Left lung (tissue), 10 donors: Measurements from ENCODE around the gene LAPTM5. TPM values are rescaled to one million over a fixed set of nuclear protein-coding genes. Genes with fewer than 3 reads are reported as not detected.

Source experiments
- ATAC-seq: fragments of 200-7000 bp; cut with Tn5 transposase; one replicate; pipeline ENCODE4 v1.9.1; 2020; ENCODE audit warnings: moderate library complexity
- DNase-seq, 4 donors: peaks; one replicate each; pipeline ENCODE4 v3.0.0-alpha.2; 2013 to 2020
- H3K27ac ChIP-seq, 2 donors: fragments of 200-600 bp; sonication (generic) in 1 of 2; one replicate each; pipeline versions ENCODE4 v1.5.0 to v1.8.0; 2020 to 2021
- H3K27me3 ChIP-seq, 2 donors: fragments of 200-600 bp; sonication (generic) in 1 of 2; one replicate each; pipeline versions ENCODE4 v1.5.0 to v1.8.0; 2020 to 2021
- H3K36me3 ChIP-seq, 2 donors: fragments of 200-600 bp; sonication (generic) in 1 of 2; one replicate each; pipeline versions ENCODE4 v1.5.0 to v1.8.0; 2020 to 2021
- H3K4me1 ChIP-seq, 2 donors: fragments of 200-600 bp; one replicate each; pipeline ENCODE4 v1.8.0; 2021
- H3K4me3 ChIP-seq, 2 donors: fragments of 200-600 bp; sonication (generic) in 1 of 2; one replicate each; pipeline versions ENCODE4 v1.5.0 to v1.8.0; 2020 to 2021; ENCODE audit warnings: mild to moderate bottlenecking in 1 of 2
- H3K9me3 ChIP-seq, 2 donors: fragments of 200-600 bp; sonication (generic) in 1 of 2; one replicate each; pipeline versions ENCODE4 v1.5.0 to v1.8.0; 2020 to 2021
- intact Hi-C, 2 donors: fragments of 100-400 bp; cut with DNase I; formaldehyde crosslinking; loops; one replicate each; pipeline versions ENCODE4 v1.11.2 to v1.14.2; 2022
- polyA plus RNA-seq, 6 donors: library from polyadenylated mRNA; unstranded; fragments of 120-200 nt; gene quantifications; one replicate each; pipeline ENCODE4 v1.2.1, GENCODE V29; 2013; ENCODE audit not compliant: insufficient read length in 6 of 6
- total RNA-seq, 2 donors: library from RNA; stranded (reverse); fragmentation: NEBNext Ultra II Directional; extraction: Animal tissue kit (Norgen Biotek cat#: 25700); gene quantifications; one replicate each; pipeline ENCODE4 v1.2.1, GENCODE V29; 2021
- TF ChIP-seq, protein P1 (sequence below), 2 donors: fragments of 200-600 bp; sonication (generic) in 1 of 2; IDR thresholded peaks; one replicate each; pipeline versions ENCODE4 v1.5.0 to v1.8.0; 2021; ENCODE audit warnings: antibody characterized with exemption in 2 of 2
- donor health status: DM: no; HTN: yes; CAD: no.
- donor health status: DM: no; HTN: no; CAD: no.

Gene LAPTM5
- total and polyA plus RNA-seq, 8 donors, result 23.0 to 513 (median 29.5) TPM

DNA sequence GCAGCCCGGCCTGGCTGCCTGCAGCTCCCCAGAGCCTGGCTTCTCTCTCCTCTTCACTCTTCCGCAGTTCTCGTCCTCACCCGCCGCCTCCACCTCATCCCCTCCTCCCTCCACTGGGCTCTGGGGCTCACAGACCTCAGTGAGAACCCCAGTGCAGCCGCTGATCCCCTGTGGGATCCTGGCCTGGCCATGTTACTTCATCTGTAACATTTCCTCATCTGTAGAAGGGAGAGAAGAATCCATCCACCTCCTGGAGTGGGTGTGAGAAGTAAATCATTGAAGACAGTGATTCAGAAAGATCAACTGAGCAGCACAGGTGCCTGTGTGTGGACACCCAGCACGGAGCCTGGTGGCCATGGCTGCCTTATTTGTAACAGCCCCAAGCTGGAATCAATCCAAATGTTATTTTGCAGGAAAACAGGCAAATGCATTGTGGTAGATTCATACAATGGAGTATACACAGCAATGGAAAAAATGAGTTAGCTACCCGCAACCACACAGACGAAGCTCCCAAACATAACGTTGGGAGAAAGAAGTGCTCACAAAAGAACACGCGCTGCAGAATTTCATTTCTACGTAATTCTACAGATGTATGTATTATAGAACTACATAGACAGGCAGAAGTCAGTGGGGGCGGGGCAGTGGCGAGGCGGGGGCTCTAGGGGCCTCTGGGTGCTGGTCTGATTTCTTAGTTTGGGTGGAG is 8.7 kb downstream of the LAPTM5 start:
- Histone ChIP-seq H3K27ac (peak overlapping the region in 1 of 2 donors; percentile 57), H3K4me3 (peak overlapping the region in 1 of 2 donors; percentile 4), H3K27me3 (no peaks in the 10 kb centered on the region), H3K4me1 (peaks cover 0 to 100% of the 10 kb centered on the region in 2 donors), H3K9me3 (no peaks in the 10 kb centered on the region), H3K36me3 (peaks cover 0 to 48% of the 10 kb centered on the region in 2 donors)
- DNase-seq, result no peak
- intact Hi-C loops, result no loop called here
- TF ChIP-seq, protein P1, sequence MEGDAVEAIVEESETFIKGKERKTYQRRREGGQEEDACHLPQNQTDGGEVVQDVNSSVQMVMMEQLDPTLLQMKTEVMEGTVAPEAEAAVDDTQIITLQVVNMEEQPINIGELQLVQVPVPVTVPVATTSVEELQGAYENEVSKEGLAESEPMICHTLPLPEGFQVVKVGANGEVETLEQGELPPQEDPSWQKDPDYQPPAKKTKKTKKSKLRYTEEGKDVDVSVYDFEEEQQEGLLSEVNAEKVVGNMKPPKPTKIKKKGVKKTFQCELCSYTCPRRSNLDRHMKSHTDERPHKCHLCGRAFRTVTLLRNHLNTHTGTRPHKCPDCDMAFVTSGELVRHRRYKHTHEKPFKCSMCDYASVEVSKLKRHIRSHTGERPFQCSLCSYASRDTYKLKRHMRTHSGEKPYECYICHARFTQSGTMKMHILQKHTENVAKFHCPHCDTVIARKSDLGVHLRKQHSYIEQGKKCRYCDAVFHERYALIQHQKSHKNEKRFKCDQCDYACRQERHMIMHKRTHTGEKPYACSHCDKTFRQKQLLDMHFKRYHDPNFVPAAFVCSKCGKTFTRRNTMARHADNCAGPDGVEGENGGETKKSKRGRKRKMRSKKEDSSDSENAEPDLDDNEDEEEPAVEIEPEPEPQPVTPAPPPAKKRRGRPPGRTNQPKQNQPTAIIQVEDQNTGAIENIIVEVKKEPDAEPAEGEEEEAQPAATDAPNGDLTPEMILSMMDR (IDR thresholded peaks at IDR 0.05), result no peak
- ATAC-seq, result no peak

DNA sequence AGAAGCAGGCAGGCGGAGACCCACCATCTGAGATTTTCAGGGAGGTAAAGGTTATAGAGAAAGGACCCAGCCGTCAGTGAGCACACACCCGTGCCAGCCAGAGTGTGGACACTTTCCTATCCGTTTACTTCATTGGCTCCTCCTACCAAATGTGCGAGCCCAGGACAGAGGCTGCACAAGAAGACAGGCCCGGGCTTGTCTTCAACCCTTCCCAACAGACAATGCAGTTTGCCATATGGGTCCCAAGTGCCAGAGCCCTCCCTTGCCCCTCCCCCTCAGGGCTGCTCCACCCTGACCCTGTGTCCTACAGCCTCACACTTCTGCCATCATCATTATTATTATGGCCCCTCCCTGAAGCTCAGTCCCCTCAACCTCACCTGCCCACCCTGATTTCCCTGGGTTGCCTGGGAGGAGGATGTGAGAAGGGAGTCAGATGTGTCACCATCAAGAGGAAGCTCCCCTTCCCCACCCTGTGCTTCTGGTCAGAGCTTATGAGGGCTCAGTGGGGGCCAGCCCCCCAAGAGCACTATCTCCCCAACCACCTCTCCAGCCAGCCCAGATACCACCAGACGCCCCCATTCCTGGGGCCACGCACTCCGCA is 9.4 kb downstream of the LAPTM5 start:
- no peak for DNase-seq
- Histone ChIP-seq H3K9me3 (no peaks in the 10 kb centered on the region), H3K36me3 (peaks cover 0 to 48% of the 10 kb centered on the region in 2 donors), H3K4me3 (peak overlapping the region in 1 of 2 donors; percentile 4), H3K27me3 (no peaks in the 10 kb centered on the region), H3K27ac (peak overlapping the region in 1 of 2 donors; percentile 57), H3K4me1 (peaks cover 0 to 100% of the 10 kb centered on the region in 2 donors)
- peak; percentile 4 for ATAC-seq
- TF ChIP-seq, protein P1 (IDR thresholded peaks at IDR 0.05), result no peak
- intact Hi-C loops, result no loop called here

DNA sequence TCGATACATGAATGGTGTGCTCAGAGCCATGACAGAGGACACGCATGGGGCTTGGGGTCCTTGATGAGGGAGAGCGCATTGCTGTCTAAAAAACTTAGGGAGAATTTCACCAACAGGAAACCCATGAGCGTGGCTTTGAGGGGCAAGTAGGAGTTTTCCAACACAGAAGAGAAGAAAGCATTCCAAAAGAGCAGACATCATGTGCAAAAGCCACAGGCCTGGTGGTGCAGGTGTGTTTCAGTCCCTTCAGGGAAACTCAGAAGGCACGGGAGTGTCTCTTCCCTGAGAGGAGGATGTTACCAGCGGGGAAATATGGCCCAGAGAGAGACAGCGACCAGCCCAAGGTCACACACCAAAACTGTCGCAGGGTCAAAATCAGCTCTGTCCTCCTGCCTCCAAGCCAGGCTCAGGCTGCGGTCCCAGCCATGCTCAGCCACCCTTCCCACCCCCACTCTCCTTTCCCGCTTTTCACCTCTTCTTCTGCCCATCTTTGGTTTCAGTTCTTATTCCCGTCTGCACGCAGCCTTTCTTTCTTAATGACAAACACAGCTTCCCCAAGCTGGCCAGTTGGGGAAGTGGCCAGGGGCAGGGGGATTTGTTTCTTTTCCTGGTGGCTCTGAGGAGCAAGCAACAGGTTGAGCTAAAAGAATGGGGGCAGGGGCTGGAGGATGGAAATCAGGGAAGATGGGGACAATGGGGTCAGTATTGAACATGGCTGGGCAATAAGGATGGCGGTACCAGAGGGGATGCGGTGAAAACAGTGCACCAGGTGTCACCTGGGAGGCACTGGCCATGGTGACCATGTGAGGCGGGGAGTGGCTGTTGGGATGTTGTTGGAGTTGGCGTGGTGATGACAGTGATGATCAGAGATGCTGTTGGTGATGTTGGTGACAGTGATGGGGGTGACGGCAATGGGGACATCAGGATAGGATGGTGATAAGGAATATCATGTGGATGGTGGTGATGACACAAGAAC is 10.3 kb downstream of the LAPTM5 start:
- no peaks in the 10 kb centered on the region for H3K9me3 ChIP-seq
- H3K4me1 ChIP-seq, result peaks cover 0 to 100% of the 10 kb centered on the region in 2 donors
- peak overlapping the region in 1 of 2 donors; percentile 57 for H3K27ac ChIP-seq
- intact Hi-C loops, result no loop called here
- DNase-seq (no peak), ATAC-seq (no peak)
- no peaks in the 10 kb centered on the region for H3K27me3 ChIP-seq
- TF ChIP-seq, protein P1 (IDR thresholded peaks at IDR 0.05), result no peak
- H3K36me3 ChIP-seq, result peaks cover 0 to 47% of the 10 kb centered on the region in 2 donors
- H3K4me3 ChIP-seq, result peak overlapping the region in 1 of 2 donors; percentile 9

DNA sequence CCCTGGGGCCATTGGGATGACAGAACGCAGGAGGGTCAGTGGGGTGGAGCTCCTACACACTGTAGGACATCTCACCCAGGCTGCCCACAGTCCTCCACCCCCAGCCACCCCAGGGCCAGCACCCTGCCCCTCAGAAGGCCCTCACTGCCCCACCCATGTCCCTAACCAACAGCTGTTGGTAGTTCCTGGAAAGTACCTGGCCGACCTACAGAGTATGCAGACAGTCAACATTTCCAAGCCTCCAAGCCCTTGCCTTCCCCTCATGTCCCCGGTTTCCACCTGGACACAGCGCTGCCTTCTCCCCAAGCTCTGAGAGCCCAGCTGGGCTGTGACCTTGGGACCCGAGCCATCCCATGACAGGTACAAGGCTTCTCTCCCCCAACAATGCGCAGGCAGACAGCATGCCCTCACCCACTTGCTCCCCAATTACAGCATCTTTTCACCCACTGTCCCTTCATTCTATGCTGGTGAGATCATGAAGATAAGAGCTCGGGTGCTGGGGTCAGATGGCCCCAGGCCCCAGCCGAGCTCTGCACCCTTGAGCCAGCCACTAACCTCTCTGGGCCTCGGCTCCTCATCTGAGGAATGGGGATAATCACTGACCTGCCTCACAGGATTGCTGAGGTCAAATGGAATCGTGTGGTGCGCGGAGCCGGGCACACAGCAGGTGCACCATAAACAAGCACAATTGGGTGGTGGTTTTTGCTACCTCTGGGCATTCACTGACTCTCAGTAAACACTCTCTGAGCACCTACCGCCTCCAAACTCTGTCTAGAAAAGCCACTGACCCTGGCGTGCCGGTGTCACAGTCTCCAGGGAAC is 11.2 kb downstream of the LAPTM5 start:
- H3K27me3 ChIP-seq, result no peaks in the 10 kb centered on the region
- no peaks in the 10 kb centered on the region for H3K9me3 ChIP-seq
- H3K4me1 ChIP-seq, result peaks cover 0 to 100% of the 10 kb centered on the region in 2 donors
- peaks cover 0 to 48% of the 10 kb centered on the region in 2 donors for H3K36me3 ChIP-seq
- intact Hi-C loops, result no loop called here
- DNase-seq (no peak), ATAC-seq (peak; percentile 22)
- H3K4me3 ChIP-seq, result peak overlapping the region in 1 of 2 donors; percentile 9
- TF ChIP-seq, protein P1 (IDR thresholded peaks at IDR 0.05), result no peak
- peak overlapping the region; percentile 7 to 57 for H3K27ac ChIP-seq
